Measurements from ENCODE around the gene PEAR1. TPM values are rescaled to one million over a fixed set of nuclear protein-coding genes. Genes with fewer than 3 reads are reported as not detected.

PEAR1 gene
- total and polyA plus RNA-seq, 2 of the 8 experiments (the other 6 are each of a cell fraction or from before 2014, with no cell fraction given): 0.63 to 0.71 TPM

- no peak for TF ChIP-seq CTBP2 (IDR thresholded peaks at IDR 0.05; ENCODE audit: borderline replicate concordance, insufficient read depth, insufficient read length, low read length)
- TF ChIP-seq POLR2A (IDR thresholded peaks at IDR 0.05; ENCODE audit: control extremely low read depth in 1 of 2, low read depth in 2 of 2, low read length in 2 of 2): no peak
- TF ChIP-seq FOSL1 (IDR thresholded peaks at IDR 0.05; ENCODE audit: insufficient read depth, low read depth, low read length): no peak
- no peak for TF ChIP-seq KDM1A (IDR thresholded peaks at IDR 0.05; ENCODE audit: borderline replicate concordance, low read length)
- no peak for TF ChIP-seq NRF1 (IDR thresholded peaks at IDR 0.05; ENCODE audit: low read depth, low read length)
- TF ChIP-seq NANOG (IDR thresholded peaks at IDR 0.05; ENCODE audit: insufficient read depth, low read depth, low read length, poor library complexity, severe bottlenecking): no peak
- TF ChIP-seq TAF7 (optimal IDR thresholded peaks at IDR 0.05; ENCODE audit: borderline replicate concordance, low read depth, low read length): no peak
- TF ChIP-seq BRCA1 (IDR thresholded peaks at IDR 0.05; ENCODE audit: low read depth, low read length): no peak
- TF ChIP-seq, protein P1, sequence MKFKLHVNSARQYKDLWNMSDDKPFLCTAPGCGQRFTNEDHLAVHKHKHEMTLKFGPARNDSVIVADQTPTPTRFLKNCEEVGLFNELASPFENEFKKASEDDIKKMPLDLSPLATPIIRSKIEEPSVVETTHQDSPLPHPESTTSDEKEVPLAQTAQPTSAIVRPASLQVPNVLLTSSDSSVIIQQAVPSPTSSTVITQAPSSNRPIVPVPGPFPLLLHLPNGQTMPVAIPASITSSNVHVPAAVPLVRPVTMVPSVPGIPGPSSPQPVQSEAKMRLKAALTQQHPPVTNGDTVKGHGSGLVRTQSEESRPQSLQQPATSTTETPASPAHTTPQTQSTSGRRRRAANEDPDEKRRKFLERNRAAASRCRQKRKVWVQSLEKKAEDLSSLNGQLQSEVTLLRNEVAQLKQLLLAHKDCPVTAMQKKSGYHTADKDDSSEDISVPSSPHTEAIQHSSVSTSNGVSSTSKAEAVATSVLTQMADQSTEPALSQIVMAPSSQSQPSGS (IDR thresholded peaks at IDR 0.05; ENCODE audit: low read length): no peak
Measured at GRCh38 chr1:156879876-156880275, 13.6 kb upstream of the PEAR1 start (continued).
